ENCODE measurements around the gene PLCH2. TPM values are rescaled to one million over a fixed set of nuclear protein-coding genes. Genes with fewer than 3 reads are reported as not detected.
A peak's percentile ranks its signal among the peaks of the same experiment; 100 is the strongest.

Gene PLCH2
- total and polyA plus RNA-seq, 9 of the 15 experiments (the other 6 are each of a cell fraction or from before 2014, with no cell fraction given): 0.16 TPM; not detected in 8

DNA sequence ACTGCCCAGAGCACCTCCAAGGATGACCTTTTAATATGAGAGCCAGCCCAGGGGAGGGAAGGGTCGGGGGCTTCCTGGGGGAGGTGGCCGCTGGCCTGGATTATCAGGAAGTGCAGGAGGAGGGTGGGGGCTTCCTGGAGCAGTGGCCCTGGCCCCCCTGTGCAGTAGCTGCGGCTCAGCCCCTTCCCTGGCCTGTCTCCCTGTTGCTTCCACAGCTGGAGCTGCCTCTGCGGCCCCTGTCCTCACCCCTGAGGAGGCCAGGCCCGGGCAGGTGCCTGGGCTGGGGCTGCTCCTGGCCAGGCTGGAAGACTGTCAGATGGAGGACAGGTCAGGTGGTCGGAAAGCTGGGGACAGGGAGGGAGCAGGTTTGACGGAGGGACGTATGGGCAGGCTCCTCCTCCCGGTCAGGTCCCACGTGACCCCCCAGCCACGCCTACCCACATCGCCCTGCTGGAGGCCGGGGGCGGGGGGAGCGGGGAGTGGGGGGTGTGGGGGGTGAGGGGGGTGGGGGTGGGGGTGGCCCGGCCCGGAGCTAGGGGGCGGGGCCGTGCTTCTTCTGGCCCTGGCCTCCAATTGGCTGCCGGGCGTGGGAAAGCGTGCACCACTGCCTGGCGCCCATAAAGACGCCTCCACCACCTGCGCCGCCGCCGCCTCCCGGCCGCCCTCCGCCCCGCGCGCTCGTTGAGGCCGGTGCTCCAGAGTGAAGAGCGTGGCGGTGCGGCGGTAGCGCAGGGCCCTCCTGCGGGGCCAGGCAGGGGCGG lies 69.8 kb downstream of the PLCH2 start (continued):
- TF ChIP-seq, protein P1, sequence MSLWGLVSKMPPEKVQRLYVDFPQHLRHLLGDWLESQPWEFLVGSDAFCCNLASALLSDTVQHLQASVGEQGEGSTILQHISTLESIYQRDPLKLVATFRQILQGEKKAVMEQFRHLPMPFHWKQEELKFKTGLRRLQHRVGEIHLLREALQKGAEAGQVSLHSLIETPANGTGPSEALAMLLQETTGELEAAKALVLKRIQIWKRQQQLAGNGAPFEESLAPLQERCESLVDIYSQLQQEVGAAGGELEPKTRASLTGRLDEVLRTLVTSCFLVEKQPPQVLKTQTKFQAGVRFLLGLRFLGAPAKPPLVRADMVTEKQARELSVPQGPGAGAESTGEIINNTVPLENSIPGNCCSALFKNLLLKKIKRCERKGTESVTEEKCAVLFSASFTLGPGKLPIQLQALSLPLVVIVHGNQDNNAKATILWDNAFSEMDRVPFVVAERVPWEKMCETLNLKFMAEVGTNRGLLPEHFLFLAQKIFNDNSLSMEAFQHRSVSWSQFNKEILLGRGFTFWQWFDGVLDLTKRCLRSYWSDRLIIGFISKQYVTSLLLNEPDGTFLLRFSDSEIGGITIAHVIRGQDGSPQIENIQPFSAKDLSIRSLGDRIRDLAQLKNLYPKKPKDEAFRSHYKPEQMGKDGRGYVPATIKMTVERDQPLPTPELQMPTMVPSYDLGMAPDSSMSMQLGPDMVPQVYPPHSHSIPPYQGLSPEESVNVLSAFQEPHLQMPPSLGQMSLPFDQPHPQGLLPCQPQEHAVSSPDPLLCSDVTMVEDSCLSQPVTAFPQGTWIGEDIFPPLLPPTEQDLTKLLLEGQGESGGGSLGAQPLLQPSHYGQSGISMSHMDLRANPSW (CRISPR knock-in tag; IDR thresholded peaks at IDR 0.05): no peak
- peak; percentile 96 for TF ChIP-seq HNRNPLL (IDR thresholded peaks at IDR 0.05; ENCODE audit: low read depth, low read length, poor library complexity, severe bottlenecking)
- no peak for TF ChIP-seq SAP30 (IDR thresholded peaks at IDR 0.05; ENCODE audit: borderline replicate concordance, insufficient read depth, low read depth, low read length, poor library complexity, severe bottlenecking)
- TF ChIP-seq PHB2 (IDR thresholded peaks at IDR 0.05; ENCODE audit: low read depth): no peak
- TF ChIP-seq PHF8 (IDR thresholded peaks at IDR 0.05; ENCODE audit: borderline replicate concordance, low read length): peak; percentile 55; the same call in 1 of the 2 replicates
- no peak for TF ChIP-seq EWSR1 (IDR thresholded peaks at IDR 0.05; ENCODE audit: borderline replicate concordance, low read depth, partially characterized antibody)
- 0 out of 4 replicates have a peak, but pooled peaks of 1 of the 2 experiments have one; percentile 38 for TF ChIP-seq TBL1XR1 (IDR thresholded peaks at IDR 0.05; ENCODE audit: low read length in 2 of 2)
- no peak for TF ChIP-seq LCOR (CRISPR knock-in tag; IDR thresholded peaks at IDR 0.05)
- TF ChIP-seq, protein P2, sequence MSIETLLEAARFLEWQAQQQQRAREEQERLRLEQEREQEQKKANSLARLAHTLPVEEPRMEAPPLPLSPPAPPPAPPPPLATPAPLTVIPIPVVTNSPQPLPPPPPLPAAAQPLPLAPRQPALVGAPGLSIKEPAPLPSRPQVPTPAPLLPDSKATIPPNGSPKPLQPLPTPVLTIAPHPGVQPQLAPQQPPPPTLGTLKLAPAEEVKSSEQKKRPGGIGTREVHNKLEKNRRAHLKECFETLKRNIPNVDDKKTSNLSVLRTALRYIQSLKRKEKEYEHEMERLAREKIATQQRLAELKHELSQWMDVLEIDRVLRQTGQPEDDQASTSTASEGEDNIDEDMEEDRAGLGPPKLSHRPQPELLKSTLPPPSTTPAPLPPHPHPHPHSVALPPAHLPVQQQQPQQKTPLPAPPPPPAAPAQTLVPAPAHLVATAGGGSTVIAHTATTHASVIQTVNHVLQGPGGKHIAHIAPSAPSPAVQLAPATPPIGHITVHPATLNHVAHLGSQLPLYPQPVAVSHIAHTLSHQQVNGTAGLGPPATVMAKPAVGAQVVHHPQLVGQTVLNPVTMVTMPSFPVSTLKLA (conservative IDR thresholded peaks at IDR 0.05): peak in 1 of 2 experiments; percentile 72; a peak in 1 of 4 replicates
- no peak for TF ChIP-seq ZNF717 (CRISPR knock-in tag; IDR thresholded peaks at IDR 0.05)
- TF ChIP-seq FOSL1 (tag; conservative IDR thresholded peaks at IDR 0.05): no peak
- TF ChIP-seq SMARCA4 (IDR thresholded peaks at IDR 0.05): no peak
- no peak for TF ChIP-seq ZNF444 (CRISPR knock-in tag; IDR thresholded peaks at IDR 0.05)
- peak; percentile 27 for TF ChIP-seq HMGN3 (IDR thresholded peaks at IDR 0.05; ENCODE audit: borderline replicate concordance, extremely low read depth, insufficient read length, low read depth, low read length)
- TF ChIP-seq, protein P3, sequence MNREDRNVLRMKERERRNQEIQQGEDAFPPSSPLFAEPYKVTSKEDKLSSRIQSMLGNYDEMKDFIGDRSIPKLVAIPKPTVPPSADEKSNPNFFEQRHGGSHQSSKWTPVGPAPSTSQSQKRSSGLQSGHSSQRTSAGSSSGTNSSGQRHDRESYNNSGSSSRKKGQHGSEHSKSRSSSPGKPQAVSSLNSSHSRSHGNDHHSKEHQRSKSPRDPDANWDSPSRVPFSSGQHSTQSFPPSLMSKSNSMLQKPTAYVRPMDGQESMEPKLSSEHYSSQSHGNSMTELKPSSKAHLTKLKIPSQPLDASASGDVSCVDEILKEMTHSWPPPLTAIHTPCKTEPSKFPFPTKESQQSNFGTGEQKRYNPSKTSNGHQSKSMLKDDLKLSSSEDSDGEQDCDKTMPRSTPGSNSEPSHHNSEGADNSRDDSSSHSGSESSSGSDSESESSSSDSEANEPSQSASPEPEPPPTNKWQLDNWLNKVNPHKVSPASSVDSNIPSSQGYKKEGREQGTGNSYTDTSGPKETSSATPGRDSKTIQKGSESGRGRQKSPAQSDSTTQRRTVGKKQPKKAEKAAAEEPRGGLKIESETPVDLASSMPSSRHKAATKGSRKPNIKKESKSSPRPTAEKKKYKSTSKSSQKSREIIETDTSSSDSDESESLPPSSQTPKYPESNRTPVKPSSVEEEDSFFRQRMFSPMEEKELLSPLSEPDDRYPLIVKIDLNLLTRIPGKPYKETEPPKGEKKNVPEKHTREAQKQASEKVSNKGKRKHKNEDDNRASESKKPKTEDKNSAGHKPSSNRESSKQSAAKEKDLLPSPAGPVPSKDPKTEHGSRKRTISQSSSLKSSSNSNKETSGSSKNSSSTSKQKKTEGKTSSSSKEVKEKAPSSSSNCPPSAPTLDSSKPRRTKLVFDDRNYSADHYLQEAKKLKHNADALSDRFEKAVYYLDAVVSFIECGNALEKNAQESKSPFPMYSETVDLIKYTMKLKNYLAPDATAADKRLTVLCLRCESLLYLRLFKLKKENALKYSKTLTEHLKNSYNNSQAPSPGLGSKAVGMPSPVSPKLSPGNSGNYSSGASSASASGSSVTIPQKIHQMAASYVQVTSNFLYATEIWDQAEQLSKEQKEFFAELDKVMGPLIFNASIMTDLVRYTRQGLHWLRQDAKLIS (CRISPR knock-in tag; IDR thresholded peaks at IDR 0.05): 0 out of 2 replicates have a peak, but pooled peaks have one; percentile 67
- TF ChIP-seq ZNF354B (CRISPR knock-in tag; IDR thresholded peaks at IDR 0.05): no peak
- no peak for TF ChIP-seq ZNF263 (CRISPR knock-in tag; IDR thresholded peaks at IDR 0.05; ENCODE audit: borderline replicate concordance)
- TF ChIP-seq KLF10 (CRISPR knock-in tag; IDR thresholded peaks at IDR 0.05): no peak
- TF ChIP-seq MYC (IDR thresholded peaks at IDR 0.05; ENCODE audit: low read depth, low read length): peak; percentile 68
- no peak for TF ChIP-seq MYC (CRISPR knock-in tag; IDR thresholded peaks at IDR 0.05; ENCODE audit: borderline replicate concordance, low read depth)
